ENCODE data around the gene ACOT7. TPM values are rescaled to one million over a fixed set of nuclear protein-coding genes. Genes with fewer than 3 reads are reported as not detected.
"Not testable (repeated sequence)": the region's sequence is repeated elsewhere in the genome, so short reads cannot be mapped to it uniquely, and the experiment has no call there.

ACOT7 gene
- total and polyA plus RNA-seq, 5 experiments from 2014 or later: 4.3 to 9.4 (median 5.6) TPM

GRCh38 chr1:6237093-6237492, 156.5 kb downstream of the ACOT7 start:
- peak overlapping the region in 9 of 10 donors; percentile 18 to 84 (median 62) for H3K4me3 Mint-ChIP-seq
- peaks cover 0 to 18% (median 7%) of the 10 kb centered on the region in 3 donors for H3K36me3 Mint-ChIP-seq
- POLR2A ChIA-PET: no interaction called here
- ATAC-seq (no peak), DNase-seq (no peak)
- H3K27me3 Mint-ChIP-seq: peaks cover 15 to 34% (median 21%) of the 10 kb centered on the region in 5 donors
- peaks cover 0 to 3% (median 0%) of the 10 kb centered on the region in 9 donors for H3K9me3 Mint-ChIP-seq
- H3K4me1 Mint-ChIP-seq: peaks cover 10 to 27% (median 25%) of the 10 kb centered on the region in 4 donors
- peak overlapping the region in 1 of 10 donors; percentile 43 for H3K27ac Mint-ChIP-seq

GRCh38 chr1:6235296-6235677, 158.3 kb downstream of the ACOT7 start:
- ATAC-seq: peak in 1 of 2 donors; percentile 27
- H3K4me1 Mint-ChIP-seq: peaks cover 4 to 19% (median 17%) of the 10 kb centered on the region in 4 donors
- no peaks in the 10 kb centered on the region for H3K9me3 Mint-ChIP-seq
- POLR2A ChIA-PET: interaction anchor here (1.0 to 1.5 kb wide), 2 partner anchors 35 to 158 kb away, joined by 4 to 5 read pairs; partner anchors contain the start of genes ACOT7 and RPL22
- peak overlapping the region in 7 of 10 donors; percentile 8 to 70 (median 45) for H3K27ac Mint-ChIP-seq
- peak overlapping the region; percentile 80 to 91 (median 87) for H3K4me3 Mint-ChIP-seq
- H3K36me3 Mint-ChIP-seq: peaks cover 0 to 34% (median 8%) of the 10 kb centered on the region in 3 donors
- H3K27me3 Mint-ChIP-seq: peaks cover 6 to 20% (median 9%) of the 10 kb centered on the region in 5 donors
- DNase-seq: peak in 1 of 10 donors; percentile 7

- Mint-ChIP-seq H3K9me3 (no peaks in the 10 kb centered on the region), H3K4me1 (peaks cover 4 to 19% (median 17%) of the 10 kb centered on the region in 4 donors), H3K27me3 (peaks cover 3 to 14% (median 9%) of the 10 kb centered on the region in 5 donors), H3K27ac (peak overlapping the region in 7 of 10 donors; percentile 8 to 70 (median 44)), H3K4me3 (peak overlapping the region; percentile 80 to 91 (median 87)), H3K36me3 (peaks cover 0 to 40% (median 8%) of the 10 kb centered on the region in 3 donors)
- DNase-seq (no peak), ATAC-seq (no peak)
- POLR2A ChIA-PET: interaction anchor here (0.6 to 1.5 kb wide), 3 partner anchors 35 to 159 kb away, joined by 3 to 5 read pairs (median 4); partner anchors contain the start of genes ACOT7 and RPL22
These were observed 158.9 kb downstream of the ACOT7 start for GRCh38 chr1:6234502-6235295.

GRCh38 chr1:6233376-6233775, 160.2 kb downstream of the ACOT7 start:
- ATAC-seq: no peak
- POLR2A ChIA-PET: no interaction called here
- Mint-ChIP-seq H3K36me3 (peaks cover 0 to 51% (median 8%) of the 10 kb centered on the region in 3 donors), H3K4me3 (peak overlapping the region in 4 of 10 donors; percentile 11 to 77 (median 70)), H3K27me3 (peaks cover 0 to under 1% (median 0%) of the 10 kb centered on the region in 5 donors), H3K27ac (no peak overlapping the region), H3K9me3 (no peaks in the 10 kb centered on the region), H3K4me1 (peaks cover 4 to 19% (median 17%) of the 10 kb centered on the region in 4 donors)
- no peak for DNase-seq

GRCh38 chr1:6225651-6226050, 167.9 kb downstream of the ACOT7 start:
- Mint-ChIP-seq H3K4me1 (peaks cover 0 to 3% (median 0%) of the 10 kb centered on the region in 4 donors), H3K4me3 (no peak overlapping the region), H3K27me3 (no peaks in the 10 kb centered on the region), H3K9me3 (no peaks in the 10 kb centered on the region), H3K27ac (peak overlapping the region in 1 of 10 donors; percentile 31), H3K36me3 (peaks cover 0 to 79% (median 15%) of the 10 kb centered on the region in 3 donors)
- ATAC-seq (no peak), DNase-seq (no peak)
- POLR2A ChIA-PET: no interaction called here

- Mint-ChIP-seq H3K4me1 (peaks cover 0 to 3% (median 0%) of the 10 kb centered on the region in 4 donors), H3K27me3 (no peaks in the 10 kb centered on the region), H3K4me3 (no peak overlapping the region), H3K27ac (no peak overlapping the region), H3K36me3 (peaks cover 0 to 71% (median 15%) of the 10 kb centered on the region in 3 donors), H3K9me3 (no peaks in the 10 kb centered on the region)
- ATAC-seq (no peak), DNase-seq (no peak)
- POLR2A ChIA-PET: no interaction called here
These were observed 168.8 kb downstream of the ACOT7 start for GRCh38 chr1:6224718-6225117.

GRCh38 chr1:6223617-6224016, 169.9 kb downstream of the ACOT7 start:
- Mint-ChIP-seq H3K27ac (no peak overlapping the region), H3K9me3 (no peaks in the 10 kb centered on the region), H3K27me3 (peaks cover 0 to under 1% (median 0%) of the 10 kb centered on the region in 5 donors), H3K36me3 (peaks cover 0 to 63% (median 15%) of the 10 kb centered on the region in 3 donors), H3K4me1 (peaks cover 0 to 3% (median 0%) of the 10 kb centered on the region in 4 donors), H3K4me3 (no peak overlapping the region)
- DNase-seq: no peak
- POLR2A ChIA-PET: no interaction called here
- no peak for ATAC-seq

GRCh38 chr1:6222636-6223035, 170.9 kb downstream of the ACOT7 start:
- POLR2A ChIA-PET: no interaction called here
- Mint-ChIP-seq H3K27me3 (peaks cover 0 to 10% (median 4%) of the 10 kb centered on the region in 5 donors), H3K9me3 (no peaks in the 10 kb centered on the region), H3K4me3 (no peak overlapping the region), H3K27ac (no peak overlapping the region), H3K4me1 (peaks cover 0 to 3% (median 0%) of the 10 kb centered on the region in 4 donors), H3K36me3 (peaks cover 0 to 57% (median 15%) of the 10 kb centered on the region in 3 donors)
- no peak for ATAC-seq
- DNase-seq: no peak

- H3K4me3 Mint-ChIP-seq: no peak overlapping the region
- peaks cover 0 to 5% (median 0%) of the 10 kb centered on the region in 4 donors for H3K4me1 Mint-ChIP-seq
- peaks cover 0 to 45% (median 9%) of the 10 kb centered on the region in 3 donors for H3K36me3 Mint-ChIP-seq
- ATAC-seq (no peak), DNase-seq (peak in 1 of 10 donors; percentile 43)
- POLR2A ChIA-PET: no interaction called here
- H3K27me3 Mint-ChIP-seq: peaks cover 0 to 19% (median 11%) of the 10 kb centered on the region in 5 donors
- H3K9me3 Mint-ChIP-seq: no peaks in the 10 kb centered on the region
- no peak overlapping the region for H3K27ac Mint-ChIP-seq
These were observed 172.3 kb downstream of the ACOT7 start for GRCh38 chr1:6221210-6221784.

- DNase-seq (no peak), ATAC-seq (no peak)
- H3K27ac Mint-ChIP-seq: no peak overlapping the region
- H3K4me1 Mint-ChIP-seq: peaks cover 0 to 2% (median 0%) of the 10 kb centered on the region in 4 donors
- H3K36me3 Mint-ChIP-seq: peaks cover 0 to 35% (median 11%) of the 10 kb centered on the region in 3 donors
- no peaks in the 10 kb centered on the region for H3K9me3 Mint-ChIP-seq
- POLR2A ChIA-PET: no interaction called here
- no peak overlapping the region for H3K4me3 Mint-ChIP-seq
- H3K27me3 Mint-ChIP-seq: peaks cover 4 to 27% (median 19%) of the 10 kb centered on the region in 5 donors
These were observed 173.3 kb downstream of the ACOT7 start for GRCh38 chr1:6220236-6220635.

- H3K9me3 Mint-ChIP-seq, DNase-seq, H3K4me1 Mint-ChIP-seq, POLR2A ChIA-PET, H3K27ac Mint-ChIP-seq, H3K4me3 Mint-ChIP-seq, ATAC-seq: not testable (repeated sequence)
- Mint-ChIP-seq H3K27me3 (peaks cover 4 to 32% (median 22%) of the 10 kb centered on the region in 5 donors), H3K36me3 (peaks cover 0 to 29% (median 11%) of the 10 kb centered on the region in 3 donors)
These were observed 173.9 kb downstream of the ACOT7 start for GRCh38 chr1:6219641-6220040.

- peaks cover 0 to 2% (median 0%) of the 10 kb centered on the region in 4 donors for H3K4me1 Mint-ChIP-seq
- POLR2A ChIA-PET: no interaction called here
- H3K36me3 Mint-ChIP-seq: peaks cover 0 to 18% (median 6%) of the 10 kb centered on the region in 3 donors
- no peak overlapping the region for H3K4me3 Mint-ChIP-seq
- ATAC-seq (no peak), DNase-seq (no peak)
- peaks cover 4 to 32% (median 22%) of the 10 kb centered on the region in 5 donors for H3K27me3 Mint-ChIP-seq
- H3K9me3 Mint-ChIP-seq: no peaks in the 10 kb centered on the region
- H3K27ac Mint-ChIP-seq: peak overlapping the region in 1 of 10 donors; percentile 52
These were observed 175.0 kb downstream of the ACOT7 start for GRCh38 chr1:6218375-6219164.

Measured in naive thymus-derived CD8-positive, alpha-beta T cell (primary cell).